Stimulated activated CD8-positive, alpha-beta memory T cell treated with anti-CD3 and anti-CD28 coated beads, Interleukin-7, amount 100 ng/mL, for 48 hours (primary cell): ENCODE results near the gene NCOA3.

ENCODE experiments used
- DNase-seq, 2 donors: peaks; one replicate each; pipeline ENCODE4 v3.0.0-alpha.2; 2020; ENCODE audit warnings: low read depth in 1 of 2; ENCODE audit errors: extremely low read depth in 1 of 2

NCOA3 gene

DNA sequence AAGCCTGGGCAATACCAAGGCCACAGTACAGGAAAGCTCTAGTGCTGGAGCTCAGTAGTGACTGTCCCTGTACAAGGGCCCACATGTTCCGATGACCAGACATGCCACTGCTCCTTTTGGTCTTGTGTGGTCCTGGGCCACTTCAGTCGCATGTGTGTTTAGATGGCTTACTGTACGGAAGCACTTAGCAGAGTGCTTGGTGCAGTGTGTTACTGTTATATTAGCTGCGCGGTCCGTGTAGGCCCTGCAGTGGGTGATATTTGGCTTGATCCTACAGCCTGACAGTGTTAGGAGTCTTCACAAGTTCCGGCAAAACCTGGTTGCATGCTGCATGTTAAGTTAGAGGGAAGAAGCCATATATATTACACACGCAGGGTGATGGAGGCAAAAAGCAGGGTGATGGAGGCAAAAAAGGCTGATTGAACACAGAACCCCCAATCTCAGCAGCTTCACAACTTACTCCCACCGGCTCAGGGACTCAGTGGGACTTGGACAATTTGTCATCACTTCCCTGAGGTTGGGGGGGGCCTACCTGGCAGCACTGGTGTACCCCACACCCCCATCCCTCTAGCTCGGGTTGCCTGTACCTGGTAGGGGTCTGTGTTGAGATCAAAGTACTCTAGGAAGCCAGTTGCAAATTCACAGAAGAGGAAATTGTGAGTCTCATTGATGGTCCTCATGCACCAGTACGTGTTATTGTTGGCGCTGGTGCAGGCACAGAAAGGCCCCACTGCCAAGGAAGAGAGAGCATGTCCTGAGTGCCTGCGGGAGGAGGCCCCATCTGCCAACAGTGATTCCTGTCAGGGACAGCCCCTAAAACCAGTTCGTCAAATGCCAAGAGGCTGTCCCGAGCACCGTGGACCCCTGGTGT, 161.0 kb downstream of the NCOA3 start:
- DNase-seq: no peak

DNA sequence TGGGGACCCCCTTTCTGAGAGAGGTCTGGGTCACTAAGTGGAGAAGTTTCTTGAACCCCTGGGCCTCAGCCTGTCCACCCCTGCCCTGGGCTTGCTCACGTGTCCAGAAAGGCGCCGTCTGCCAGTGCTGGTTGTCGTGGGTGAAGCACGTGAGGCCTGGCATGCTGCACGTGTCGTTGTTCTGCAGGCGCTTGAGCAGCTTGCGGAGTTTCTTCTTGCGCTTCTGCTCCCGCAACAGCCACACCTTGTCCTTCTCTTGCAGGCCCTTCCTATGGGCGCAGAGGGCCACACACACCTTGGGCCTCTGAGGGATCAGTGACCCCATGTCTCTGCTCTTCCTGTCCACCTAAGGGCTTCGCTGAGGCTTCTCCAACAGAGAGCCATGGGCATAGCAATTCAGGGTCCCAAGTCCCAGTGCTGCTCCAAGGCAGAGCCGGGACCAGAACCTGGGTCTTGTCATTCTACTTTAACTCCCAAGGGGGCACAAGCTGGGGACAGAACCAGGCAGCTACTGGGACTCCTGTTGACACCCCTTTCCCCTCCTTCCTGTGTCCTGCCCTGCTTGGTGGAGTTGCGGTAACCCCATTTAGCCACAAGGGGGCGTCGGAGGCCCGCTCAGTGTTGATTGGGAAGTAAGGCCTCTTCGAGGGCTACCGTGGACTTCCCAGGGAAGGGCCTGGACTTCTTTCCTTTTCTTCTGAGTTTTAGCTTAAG, 161.8 kb downstream of the NCOA3 start:
- DNase-seq: peak; percentile 34 to 37

DNA sequence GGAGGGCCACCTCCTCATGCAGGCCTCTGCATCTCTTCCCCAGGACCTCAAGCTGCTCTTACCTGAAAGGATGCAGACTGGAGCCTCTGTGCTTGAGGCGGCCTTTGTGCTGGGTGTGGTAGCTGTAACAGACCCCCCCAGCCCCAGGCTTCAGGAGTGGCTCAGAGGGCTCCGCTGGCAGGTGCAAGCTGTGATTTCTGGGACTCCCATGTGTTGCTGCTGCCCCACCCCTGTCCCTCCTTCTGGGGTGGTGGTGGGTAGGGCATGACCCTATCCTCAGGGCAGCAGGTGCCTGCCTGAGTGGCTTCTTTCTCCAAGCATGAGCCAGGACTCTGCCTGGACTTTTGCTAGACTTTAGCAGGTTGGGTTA, 162.4 kb downstream of the NCOA3 start:
- no peak for DNase-seq

DNA sequence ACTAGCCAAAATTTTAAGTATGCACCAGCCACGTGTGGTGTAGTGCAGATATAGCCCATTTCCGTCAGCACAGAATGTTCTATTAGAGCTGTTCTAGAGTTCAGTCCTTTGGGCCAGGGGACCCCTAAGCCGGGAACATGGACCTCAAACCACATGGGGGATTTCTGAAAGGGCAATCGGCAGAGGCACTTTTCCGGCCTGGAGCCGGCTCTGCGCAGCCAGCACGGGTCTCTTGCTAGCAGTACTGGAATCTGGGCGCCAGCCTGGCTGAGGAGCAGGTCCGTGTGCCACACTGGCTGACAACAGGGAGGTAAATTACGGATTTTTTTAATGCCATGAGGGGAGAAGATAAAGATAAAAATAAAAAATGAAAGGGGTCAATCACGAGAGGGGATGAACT, 163.1 kb downstream of the NCOA3 start:
- DNase-seq: no peak

DNA sequence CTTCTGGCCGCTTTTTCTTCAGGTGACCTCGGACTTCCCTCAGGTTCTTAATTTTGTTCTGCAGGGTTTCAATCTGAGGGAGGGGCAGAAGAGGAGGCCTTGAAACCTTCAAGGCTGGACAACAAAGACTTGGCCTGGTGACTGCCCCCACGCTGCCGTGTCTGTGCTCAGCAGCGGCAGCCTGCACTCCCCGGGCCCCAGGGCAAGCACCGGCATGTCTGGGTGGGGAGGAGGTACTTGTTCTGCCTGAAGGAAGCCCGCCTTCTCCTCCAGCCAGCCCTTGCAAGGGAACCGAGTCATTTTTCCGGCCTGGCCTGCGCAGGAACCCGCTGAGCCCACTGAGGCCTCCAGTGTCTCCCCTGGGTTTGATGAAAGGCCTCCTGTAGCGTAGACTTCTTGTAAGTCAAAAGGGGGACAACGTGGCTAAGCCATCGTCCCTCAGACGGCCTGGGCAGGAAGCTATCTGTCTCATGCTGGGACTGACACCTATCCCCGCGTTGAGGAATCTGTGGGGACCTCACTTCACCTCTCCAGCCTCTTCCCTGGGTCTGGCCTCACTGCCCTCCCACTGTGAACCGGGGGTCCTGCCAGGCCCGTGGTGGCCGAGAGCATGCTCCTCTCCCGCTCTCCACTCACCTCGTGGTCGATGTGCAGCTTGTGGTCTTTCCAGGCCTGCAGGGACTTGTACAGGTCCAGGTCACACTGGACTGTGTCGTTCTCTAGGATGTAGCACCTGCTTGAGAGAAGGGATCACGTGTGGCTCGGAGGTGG, 163.7 kb downstream of the NCOA3 start:
- DNase-seq: no peak

DNA sequence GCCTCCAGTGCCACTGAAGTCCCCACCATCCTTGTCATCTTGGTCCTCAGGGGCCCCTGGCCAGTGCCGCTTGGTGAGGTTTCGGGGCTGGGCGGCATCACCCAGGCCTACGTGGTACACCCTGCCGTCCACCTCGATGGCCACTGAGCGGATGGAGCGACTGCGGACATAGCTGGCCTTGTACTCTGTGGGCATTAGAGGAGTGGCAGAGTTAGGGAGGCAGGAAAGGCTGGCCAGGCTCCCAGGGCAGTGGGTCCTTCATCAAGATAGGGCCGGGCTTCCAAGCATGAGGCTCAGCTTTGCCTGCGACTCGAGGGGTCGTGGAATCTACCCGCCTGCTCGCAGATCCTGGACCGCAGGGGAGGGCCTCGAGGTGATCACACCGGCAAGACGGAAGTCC, 164.6 kb downstream of the NCOA3 start:
- no peak for DNase-seq

DNA sequence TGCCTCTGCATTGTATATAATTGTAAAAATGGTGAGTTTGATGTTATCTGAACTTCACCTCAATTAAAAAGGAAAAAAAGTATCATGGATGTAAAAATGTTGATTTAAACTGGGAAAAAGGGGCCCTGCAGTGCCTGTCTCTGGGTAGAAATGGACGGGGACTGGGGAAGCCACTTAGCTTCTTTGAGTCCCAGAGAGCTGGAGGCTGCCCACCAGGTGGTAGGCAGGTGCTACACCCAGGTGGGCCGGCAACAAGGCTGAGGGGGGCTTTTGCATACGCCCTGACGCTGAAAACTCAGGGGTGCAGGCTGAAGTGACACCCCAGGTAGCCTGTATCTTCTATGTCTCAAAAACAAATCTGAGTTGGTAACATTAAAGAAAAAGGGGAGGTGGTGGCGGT, 165.4 kb downstream of the NCOA3 start:
- DNase-seq: no peak

DNA sequence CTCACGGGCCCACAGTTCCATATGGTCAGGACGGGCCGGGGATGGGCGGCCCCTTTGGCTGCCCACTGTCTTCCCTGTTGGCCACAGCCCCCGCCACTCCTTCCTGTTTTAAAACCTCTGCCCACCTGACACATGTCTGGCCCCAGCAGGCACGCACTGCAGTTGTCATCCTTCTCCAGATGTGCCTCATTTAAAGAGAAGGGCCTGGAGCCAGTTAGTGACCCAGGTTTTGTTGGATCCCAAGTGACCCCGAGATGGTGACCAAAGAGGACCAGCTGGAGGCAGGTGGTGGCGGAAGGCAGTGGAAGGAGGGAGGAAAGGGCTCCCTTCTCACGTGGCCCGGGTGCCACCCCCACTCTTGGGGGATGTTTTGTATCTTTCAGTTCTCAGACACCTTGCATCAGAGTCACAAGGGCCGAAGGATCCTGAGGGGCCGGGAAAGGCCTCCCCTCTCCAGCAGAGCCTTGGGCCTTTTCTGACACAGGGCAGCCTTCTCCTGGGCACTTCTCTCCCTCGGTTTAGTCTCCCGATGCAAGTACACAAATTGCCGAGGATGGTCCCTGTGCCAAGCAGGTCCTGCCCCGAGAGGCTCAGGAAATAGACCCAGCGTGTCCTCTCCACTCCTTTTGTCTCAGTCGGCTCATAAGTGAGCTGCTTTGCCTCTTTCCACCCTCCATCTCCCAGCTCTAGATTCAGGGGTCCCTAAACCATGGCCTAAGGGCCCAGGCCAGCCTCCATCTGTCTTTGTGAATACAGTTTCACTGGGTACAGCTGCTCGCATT, 166.0 kb downstream of the NCOA3 start:
- no peak for DNase-seq

DNA sequence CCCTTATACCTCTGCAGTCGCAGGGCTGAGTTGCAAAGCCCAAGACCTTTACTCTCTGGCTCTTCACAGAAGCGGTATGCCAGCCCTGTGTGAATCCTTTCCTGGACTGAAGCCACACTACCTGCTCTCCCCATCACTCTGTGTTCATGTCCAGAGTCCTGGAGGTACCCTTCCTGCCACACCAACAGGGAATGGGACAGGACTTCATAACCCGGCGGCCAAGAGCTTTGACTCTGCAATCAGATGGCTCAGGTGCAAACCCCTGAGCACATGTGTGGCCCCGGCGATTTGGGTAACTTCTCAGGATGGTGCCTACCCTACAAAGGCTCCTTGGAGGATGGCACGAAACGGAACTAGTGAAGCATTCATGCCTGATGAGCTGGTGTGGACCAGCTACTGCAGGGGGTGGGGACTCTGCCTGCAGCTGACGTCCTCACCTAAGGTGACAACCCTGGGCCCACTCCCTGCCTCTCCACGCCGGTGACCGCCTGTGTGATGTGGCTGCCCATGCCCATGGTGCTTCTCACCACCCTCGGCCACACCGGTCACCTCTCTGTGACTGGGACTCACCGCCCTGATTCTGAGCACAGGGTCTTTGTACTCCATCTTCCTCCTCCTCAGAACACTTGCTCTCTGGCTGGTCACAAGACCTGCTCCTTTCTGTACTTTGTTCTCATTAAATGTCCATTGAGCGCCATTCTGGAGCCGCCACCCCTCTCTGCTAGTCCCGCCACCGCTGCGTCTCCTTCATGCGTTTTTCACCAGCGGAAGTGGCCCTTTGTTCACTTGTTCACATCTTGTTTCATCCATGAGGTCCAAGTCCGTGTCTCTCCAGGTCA, 166.8 kb downstream of the NCOA3 start:
- no peak for DNase-seq

DNA sequence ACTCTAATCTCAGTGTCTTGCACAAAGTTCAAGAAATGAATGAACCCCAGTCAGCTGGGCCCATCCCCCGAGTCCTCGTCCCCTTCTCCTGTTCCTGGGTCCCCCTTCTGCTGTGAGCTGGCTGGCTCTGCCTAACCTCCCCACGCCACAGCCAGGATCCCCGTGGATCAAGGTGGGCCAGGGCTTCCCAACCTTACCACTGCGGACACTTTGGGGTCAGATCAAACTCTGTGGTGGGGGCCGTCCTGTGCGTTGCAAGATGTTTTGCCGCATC, 167.4 kb downstream of the NCOA3 start:
- no peak for DNase-seq

DNA sequence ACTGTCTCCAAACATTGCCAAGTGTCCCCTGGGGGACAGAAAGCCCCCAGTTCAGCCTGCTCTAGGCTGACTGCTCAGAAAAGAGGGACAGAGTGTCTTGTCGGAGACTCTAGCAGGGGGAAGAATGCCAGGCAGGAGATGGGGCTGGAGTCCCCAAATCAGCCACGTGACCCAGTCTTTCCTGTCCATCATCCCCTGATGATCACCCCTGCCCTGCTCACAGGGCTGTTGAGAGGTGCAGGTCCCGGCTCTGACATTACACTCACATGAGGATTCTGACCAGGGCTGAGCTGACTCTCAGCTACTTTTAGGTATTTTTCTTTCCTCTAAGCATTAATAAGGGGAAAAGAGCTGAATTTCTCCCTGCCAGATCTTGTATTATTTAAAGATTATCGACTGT, 167.8 kb downstream of the NCOA3 start:
- DNase-seq: no peak

DNA sequence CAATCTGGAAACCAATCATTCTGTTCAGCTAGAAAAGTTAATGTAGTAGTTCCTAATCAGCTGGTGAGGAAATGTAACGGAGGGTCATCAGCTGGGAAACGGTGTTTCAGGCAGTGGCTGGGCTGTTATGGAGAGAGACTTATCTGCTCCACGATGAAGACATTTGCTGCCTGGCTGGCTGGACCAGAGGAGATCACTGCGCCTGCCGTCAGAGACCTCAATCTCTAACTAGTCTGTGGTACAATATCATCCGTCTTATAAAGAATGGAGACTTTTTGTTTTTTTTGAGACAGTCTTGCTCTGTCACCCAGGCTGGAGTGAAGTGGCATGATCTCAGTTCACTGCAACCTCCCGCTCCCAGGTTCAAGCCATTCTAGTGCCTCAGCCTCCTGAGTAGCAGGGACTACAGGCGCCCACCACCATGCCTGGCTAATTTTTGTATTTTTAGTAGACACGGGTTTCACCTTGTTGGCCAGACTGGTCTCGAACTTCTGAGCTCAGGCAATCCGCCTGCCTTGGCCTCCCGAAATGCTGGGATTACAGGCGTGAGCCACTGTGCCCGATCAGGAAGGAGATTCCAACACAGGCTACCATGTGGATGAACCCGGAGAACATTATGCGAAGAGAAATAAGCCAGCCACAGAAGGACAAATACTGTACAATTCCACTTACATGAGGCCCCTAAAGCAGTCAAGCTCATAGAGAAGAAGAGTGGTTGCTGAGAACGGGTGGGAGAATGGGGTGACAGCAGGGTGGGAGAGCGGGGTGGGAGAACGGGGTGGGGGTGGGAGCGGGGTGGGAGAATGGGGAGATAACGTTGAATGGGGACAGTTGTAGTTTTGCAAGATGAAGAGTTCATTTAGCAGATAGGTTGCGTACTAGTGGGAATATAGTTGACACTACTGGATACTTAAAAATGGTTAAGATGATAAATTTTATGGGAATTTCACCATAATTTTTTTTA, 168.5 kb downstream of the NCOA3 start:
- DNase-seq: no peak

DNA sequence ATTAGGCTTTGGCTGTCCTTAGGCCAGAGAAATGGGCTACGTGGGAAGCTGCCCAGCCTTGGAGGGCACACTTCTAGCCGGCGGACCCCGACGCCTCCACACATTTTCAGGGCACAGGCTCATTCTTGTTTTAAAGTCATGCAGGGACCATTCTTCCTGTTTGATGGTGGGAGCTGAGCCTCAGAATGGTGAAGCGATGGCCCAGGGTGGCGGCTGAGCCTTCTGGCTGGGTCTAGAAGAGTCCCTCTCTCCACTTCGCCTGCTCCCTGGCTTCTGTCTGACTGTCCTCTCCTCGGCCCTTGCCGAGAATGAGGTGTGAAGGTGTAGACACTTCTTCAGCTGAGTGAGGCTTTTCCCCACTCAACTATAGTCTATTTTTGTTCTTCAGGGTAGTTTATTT, 169.2 kb downstream of the NCOA3 start:
- no peak for DNase-seq

DNA sequence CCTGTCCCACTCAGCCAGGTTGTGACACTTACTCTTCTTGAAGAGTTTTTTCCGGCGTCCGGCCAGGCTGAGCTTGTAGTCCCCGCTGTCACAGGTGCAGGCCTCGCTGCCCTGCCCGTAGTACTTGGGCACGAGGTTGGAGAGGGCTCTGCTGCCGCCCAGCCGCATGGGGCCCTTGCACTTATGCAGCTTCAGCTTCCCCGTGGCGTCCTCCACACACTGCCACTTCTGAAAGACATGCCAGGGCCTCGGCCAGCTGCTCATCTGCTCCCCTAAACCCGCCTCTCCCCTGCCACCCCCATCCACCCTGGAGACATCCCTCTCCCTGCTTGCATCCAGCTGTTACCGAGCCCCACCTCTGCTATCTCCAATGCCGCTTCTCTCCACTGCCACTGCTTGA, 170.5 kb downstream of the NCOA3 start:
- DNase-seq: no peak

DNA sequence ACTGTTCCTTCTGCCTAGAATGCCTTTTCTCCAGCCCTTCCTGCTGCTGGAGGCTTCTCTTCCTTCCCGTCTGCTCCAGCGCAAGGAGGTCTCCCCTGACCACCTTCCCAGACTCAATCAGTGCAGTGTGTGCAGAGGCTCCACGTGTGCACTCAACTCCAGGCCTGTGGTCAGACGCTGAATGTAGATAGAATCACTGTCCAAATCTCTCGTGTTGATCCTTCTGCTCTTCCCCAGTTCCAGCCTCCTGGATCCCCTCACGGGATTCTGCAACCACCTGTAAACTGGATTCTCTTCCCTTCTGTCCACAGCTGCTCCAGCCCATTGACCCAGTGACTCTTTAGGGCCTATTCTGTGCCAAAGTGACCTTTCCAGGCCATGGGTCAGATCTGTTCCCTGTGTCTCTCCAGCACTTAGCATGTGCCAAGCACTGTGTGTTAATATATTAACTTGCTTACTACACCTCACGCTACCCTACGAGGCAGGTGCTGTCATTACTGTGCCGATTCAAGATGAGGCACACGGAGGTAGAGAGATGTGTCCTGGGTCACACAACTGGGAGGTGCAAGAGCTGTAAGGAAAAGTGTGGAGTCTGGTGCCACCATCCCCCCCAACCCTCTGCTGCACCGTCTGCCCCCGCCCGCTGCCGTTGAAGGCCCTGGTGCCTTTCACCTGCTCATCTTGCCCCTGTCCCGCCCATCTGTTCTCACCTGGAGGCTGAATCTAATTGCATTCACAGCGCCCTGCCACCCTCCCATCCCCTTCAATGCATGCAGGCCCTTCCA, 171.4 kb downstream of the NCOA3 start:
- DNase-seq: no peak

DNA sequence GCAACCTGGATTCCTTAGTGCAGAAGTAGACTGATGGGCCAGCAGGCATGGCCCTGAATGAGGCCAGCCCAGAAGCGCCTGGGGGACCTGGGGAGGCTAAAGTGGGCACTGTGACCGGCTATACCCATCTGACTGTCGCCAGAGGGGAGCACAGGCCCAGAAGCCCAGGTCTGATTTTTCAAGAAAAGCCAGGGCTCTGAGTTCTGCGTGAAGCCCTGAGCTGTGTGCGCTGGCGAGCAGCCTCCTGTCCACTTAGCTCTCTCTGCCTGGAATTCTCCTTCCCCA, 171.9 kb downstream of the NCOA3 start:
- no peak for DNase-seq

DNA sequence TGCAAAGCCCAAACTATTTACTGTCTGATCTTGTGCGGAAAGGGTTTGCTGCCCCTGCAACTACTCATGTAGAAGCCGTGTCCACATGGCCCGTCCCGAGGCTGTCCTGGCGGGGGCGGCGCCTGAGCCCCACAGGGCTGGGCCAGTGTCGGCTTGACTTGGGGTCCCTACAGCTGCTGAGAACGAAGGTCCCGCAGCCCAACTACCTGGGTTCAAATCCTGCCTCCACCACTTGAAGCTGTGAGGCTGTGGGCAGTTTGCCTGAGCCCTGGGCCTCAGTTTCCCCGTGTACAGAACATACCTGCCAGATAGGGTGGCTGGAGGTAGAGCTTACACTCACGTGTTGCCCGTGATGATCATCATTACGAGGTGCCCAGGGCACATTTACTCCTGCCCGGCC, 172.5 kb downstream of the NCOA3 start:
- no peak for DNase-seq

DNA sequence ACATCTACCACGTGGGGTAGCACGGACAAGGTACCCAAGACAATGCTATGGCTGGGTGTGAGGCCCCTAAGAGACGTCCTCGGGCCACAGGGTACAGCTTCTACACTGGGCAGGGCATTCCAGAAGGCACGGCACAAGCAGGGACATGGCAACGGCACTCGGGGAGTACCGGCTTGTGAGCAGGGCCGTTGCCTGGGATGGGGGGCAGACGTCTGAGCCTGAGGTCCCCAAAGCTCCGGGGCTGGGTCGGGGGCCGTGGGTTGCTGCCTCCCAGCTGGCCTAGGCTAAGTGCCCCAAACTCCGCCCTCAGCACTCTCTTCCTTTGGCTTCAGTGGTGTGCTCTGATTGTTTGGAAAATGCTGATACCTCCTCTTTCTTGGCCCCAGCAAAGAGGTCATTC, 173.0 kb downstream of the NCOA3 start:
- no peak for DNase-seq
